Activated T-cell treated with anti-CD3 and anti-CD28 coated beads, Interleukin-2, amount 50 U/mL, for 4 hours (primary cell): ENCODE measurements around the gene FASTK. TPM values are rescaled to one million over a fixed set of nuclear protein-coding genes. Genes with fewer than 3 reads are reported as not detected.
A peak's percentile ranks its signal among the peaks of the same experiment; 100 is the strongest.
"Not testable (repeated sequence)": the region's sequence is repeated elsewhere in the genome, so short reads cannot be mapped to it uniquely, and the experiment has no call there.

Experiments
- ATAC-seq, 2 donors: fragments of 200-7000 bp; cut with Tn5 transposase; one replicate each; pipeline ENCODE4 v1.10.0; 2021
- DNase-seq: peaks from one replicate; pipeline ENCODE4 v3.0.0-alpha.2; 2020
- H3K27me3 Mint-ChIP-seq: one replicate; pipeline ENCODE4 v1.8.0; 2021; ENCODE audit warnings: low read depth, mixed read lengths
- H3K36me3 Mint-ChIP-seq: one replicate; pipeline ENCODE4 v1.8.0; 2022; ENCODE audit warnings: mixed read lengths; ENCODE audit not compliant: insufficient read depth
- H3K4me1 Mint-ChIP-seq: one replicate; pipeline ENCODE4 v1.8.0; 2021; ENCODE audit warnings: low read depth, mixed read lengths
- H3K4me3 Mint-ChIP-seq: one replicate; pipeline ENCODE4 v1.8.0; 2021; ENCODE audit warnings: mild to moderate bottlenecking, moderate library complexity, mixed read lengths
- H3K9me3 Mint-ChIP-seq: one replicate; pipeline ENCODE4 v1.8.0; 2021; ENCODE audit warnings: mixed read lengths
- total RNA-seq, 3 donors: library from RNA; stranded (reverse); gene quantifications; one replicate each; pipeline ENCODE4 v1.2.1, GENCODE V29; 2021

Gene FASTK
- total RNA-seq, 3 donors from 2014 or later: 96.5 to 111 (median 104) TPM

GRCh38 chr7:151033864-151034249, 46.8 kb downstream of the FASTK start:
- no peak overlapping the region for H3K4me3 Mint-ChIP-seq
- ATAC-seq: no peak
- no peaks in the 10 kb centered on the region for H3K27me3 Mint-ChIP-seq
- DNase-seq: no peak
- peaks cover 6% of the 10 kb centered on the region for H3K36me3 Mint-ChIP-seq
- no peaks in the 10 kb centered on the region for H3K9me3 Mint-ChIP-seq
- peaks cover 12% of the 10 kb centered on the region for H3K4me1 Mint-ChIP-seq

GRCh38 chr7:151032936-151033863, 47.4 kb downstream of the FASTK start:
- Mint-ChIP-seq H3K36me3 (peaks cover 9% of the 10 kb centered on the region), H3K4me3 (no peak overlapping the region), H3K4me1 (peaks cover 12% of the 10 kb centered on the region), H3K9me3 (no peaks in the 10 kb centered on the region), H3K27me3 (no peaks in the 10 kb centered on the region)
- DNase-seq (no peak), ATAC-seq (no peak)

GRCh38 chr7:151031011-151031410, 49.6 kb downstream of the FASTK start:
- Mint-ChIP-seq H3K4me3 (no peak overlapping the region), H3K36me3 (peaks cover 9% of the 10 kb centered on the region), H3K27me3 (no peaks in the 10 kb centered on the region), H3K9me3 (no peaks in the 10 kb centered on the region), H3K4me1 (peaks cover 20% of the 10 kb centered on the region)
- no peak for DNase-seq
- ATAC-seq: no peak

- H3K4me1 Mint-ChIP-seq: peaks cover 20% of the 10 kb centered on the region
- H3K9me3 Mint-ChIP-seq: no peaks in the 10 kb centered on the region
- DNase-seq (no peak), ATAC-seq (no peak)
- peaks cover 5% of the 10 kb centered on the region for H3K36me3 Mint-ChIP-seq
- H3K27me3 Mint-ChIP-seq: no peaks in the 10 kb centered on the region
- H3K4me3 Mint-ChIP-seq: peak overlapping the region; percentile 97
These were observed 51.6 kb downstream of the FASTK start for GRCh38 chr7:151028948-151029501.

GRCh38 chr7:151028131-151028947, 52.3 kb downstream of the FASTK start, which contains the start of gene ABCB8:
ABCB8 (plus strand) TSS chr7:151028450; CDS start chr7:151028516, 66 bp downstream.
- Mint-ChIP-seq H3K27me3 (no peaks in the 10 kb centered on the region), H3K4me3 (peak within 1 kb of the TSS; percentile 97), H3K9me3 (no peaks in the 10 kb centered on the region), H3K36me3 (peaks cover 5% of the 10 kb centered on the region), H3K4me1 (peaks cover 20% of the 10 kb centered on the region)
- ATAC-seq (peak; percentile 93 to 96), DNase-seq (peak; percentile 97)

- peak overlapping the region; percentile 97 for H3K4me3 Mint-ChIP-seq
- H3K9me3 Mint-ChIP-seq, H3K36me3 Mint-ChIP-seq, H3K27me3 Mint-ChIP-seq, DNase-seq: not testable (repeated sequence)
- peaks cover 20% of the 10 kb centered on the region for H3K4me1 Mint-ChIP-seq
- peak in 1 of 2 donors; percentile 6 for ATAC-seq
These were observed 52.9 kb downstream of the FASTK start for GRCh38 chr7:151027728-151028130.

- not testable (repeated sequence) for H3K36me3 Mint-ChIP-seq, H3K9me3 Mint-ChIP-seq, ATAC-seq, H3K27me3 Mint-ChIP-seq, DNase-seq
- Mint-ChIP-seq H3K4me3 (peak overlapping the region; percentile 97), H3K4me1 (peaks cover 20% of the 10 kb centered on the region)
These were observed 53.6 kb downstream of the FASTK start for GRCh38 chr7:151026771-151027727.

Other genes starting within 250 kb of the FASTK start
- gene AOC1, start 228.3 kb downstream of the FASTK start, total RNA-seq: under 1 TPM in 1 of 3 donors, not detected in 2; 0.10 TPM
- under 1 TPM; 0.49 to 0.71 (median 0.66) TPM for gene KCNH2, start 102.5 kb downstream of the FASTK start, total RNA-seq
- gene NOS3, start 89.8 kb downstream of the FASTK start, total RNA-seq: 1 to 10 TPM; 5.3 to 9.2 (median 8.2) TPM
- gene ATG9B, start 56.3 kb downstream of the FASTK start, total RNA-seq: 1 to 10 TPM; 5.8 to 7.3 (median 6.7) TPM
- 10 to 100 TPM; 48.1 to 54.6 (median 48.5) TPM for gene ABCB8, start 52.4 kb downstream of the FASTK start, total RNA-seq
- 1 to 10 TPM; 2.4 to 3.4 (median 3.3) TPM for gene ASIC3, start 32.3 kb downstream of the FASTK start, total RNA-seq
- gene CDK5, start 22.9 kb downstream of the FASTK start, total RNA-seq: 10 to 100 TPM; 14.1 to 15.0 (median 14.3) TPM
- gene SLC4A2, start 21.2 kb downstream of the FASTK start, total RNA-seq: 100 to 1,000 TPM; 107 to 125 (median 111) TPM
- 10 to 100 TPM; 70.3 to 85.3 (median 71.8) TPM for gene TMUB1, start 2.7 kb upstream of the FASTK start, total RNA-seq
- 10 to 100 TPM; 29.7 to 46.3 (median 35.1) TPM for gene AGAP3, start 5.7 kb upstream of the FASTK start, total RNA-seq
- not detected for gene GBX1, start 86.9 kb upstream of the FASTK start, total RNA-seq
- not detected for gene ASB10, start 106.4 kb upstream of the FASTK start, total RNA-seq
- not detected for gene H2BK1, start 129.7 kb upstream of the FASTK start, total RNA-seq
- gene ABCF2, start 146.4 kb upstream of the FASTK start, total RNA-seq: 100 to 1,000 TPM; 144 to 151 (median 146) TPM
- 10 to 100 TPM; 51.6 to 66.3 (median 51.8) TPM for gene CHPF2, start 151.7 kb upstream of the FASTK start, total RNA-seq
- 1 to 10 TPM; 1.7 to 2.5 (median 2.0) TPM for gene SMARCD3, start 167.9 kb upstream of the FASTK start, total RNA-seq